ENCODE results near the gene IDUA.

GRCh38 chr4:965048-965765, 21.6 kb upstream of the IDUA start:
- no peak for TF ChIP-seq CTCF (IDR thresholded peaks at IDR 0.05)
- TF ChIP-seq POLR2A (IDR thresholded peaks at IDR 0.05): no peak

Data from Peyer's patch (tissue), 4 donors.